Spleen (tissue), 7 donors: Measurements from ENCODE around the gene PPP1CB.

ENCODE experiments used
- POLR2A ChIP-seq, 3 donors: fragments of 450-650 bp; IDR thresholded peaks; one replicate each; pipeline ENCODE4 v1.5.1; 2017; ENCODE audit warnings: antibody characterized with exemption in 3 of 3, mild to moderate bottlenecking in 1 of 3
- POLR2AphosphoS5 ChIP-seq, 3 donors: sonication (generic); formaldehyde crosslinking; IDR thresholded peaks; one replicate each; pipeline ENCODE4 v1.5.1; 2017; ENCODE audit warnings: antibody characterized with exemption in 3 of 3
- TF ChIP-seq, protein P1 (sequence below), 11 experiments: fragments of 200-600 bp in 7 of 11; fragments of 450-650 bp in 4 of 11; sonication (generic) in 4 of 11; IDR thresholded peaks in 8 of 11; conservative IDR thresholded peaks in 3 of 11; 1 replicate in 7 of 11; 2 replicates in 4 of 11; pipeline versions ENCODE4 v1.4.0 to v1.8.0; 2016 to 2021; ENCODE audit warnings: antibody characterized with exemption in 11 of 11, inconsistent platforms in 4 of 11, mild to moderate bottlenecking in 1 of 11
- donor health status: DM: no; HTN: no; CAD: no; lungs with moderate emphysema.
- donor health status: DM: no; HTN: no; CAD: no.
- donor health status: DM: no; HTN: no; CAD: no.

DNA sequence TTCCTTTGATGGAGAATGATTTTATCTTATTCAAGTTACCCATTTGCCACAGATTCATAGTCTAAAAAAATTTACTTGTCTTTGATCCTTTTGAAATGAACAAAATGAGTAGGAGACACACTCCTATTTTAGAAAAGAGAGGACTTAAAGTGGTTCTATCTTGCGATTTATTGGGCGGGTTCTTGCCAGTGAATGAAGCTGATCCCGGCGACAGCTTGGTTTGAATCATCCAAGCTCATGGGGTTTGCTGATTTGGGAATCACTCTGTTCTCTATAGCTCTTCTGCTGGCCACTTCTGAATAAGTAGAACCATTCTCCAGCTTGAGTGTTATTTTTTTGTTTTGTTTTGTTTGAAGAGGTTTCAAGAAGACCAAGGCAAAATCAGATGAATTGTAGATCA, 25.5 kb upstream of the PPP1CB start:
- TF ChIP-seq POLR2AphosphoS5 (IDR thresholded peaks at IDR 0.05) (no peak), POLR2A (IDR thresholded peaks at IDR 0.05) (no peak)
- TF ChIP-seq, protein P1, sequence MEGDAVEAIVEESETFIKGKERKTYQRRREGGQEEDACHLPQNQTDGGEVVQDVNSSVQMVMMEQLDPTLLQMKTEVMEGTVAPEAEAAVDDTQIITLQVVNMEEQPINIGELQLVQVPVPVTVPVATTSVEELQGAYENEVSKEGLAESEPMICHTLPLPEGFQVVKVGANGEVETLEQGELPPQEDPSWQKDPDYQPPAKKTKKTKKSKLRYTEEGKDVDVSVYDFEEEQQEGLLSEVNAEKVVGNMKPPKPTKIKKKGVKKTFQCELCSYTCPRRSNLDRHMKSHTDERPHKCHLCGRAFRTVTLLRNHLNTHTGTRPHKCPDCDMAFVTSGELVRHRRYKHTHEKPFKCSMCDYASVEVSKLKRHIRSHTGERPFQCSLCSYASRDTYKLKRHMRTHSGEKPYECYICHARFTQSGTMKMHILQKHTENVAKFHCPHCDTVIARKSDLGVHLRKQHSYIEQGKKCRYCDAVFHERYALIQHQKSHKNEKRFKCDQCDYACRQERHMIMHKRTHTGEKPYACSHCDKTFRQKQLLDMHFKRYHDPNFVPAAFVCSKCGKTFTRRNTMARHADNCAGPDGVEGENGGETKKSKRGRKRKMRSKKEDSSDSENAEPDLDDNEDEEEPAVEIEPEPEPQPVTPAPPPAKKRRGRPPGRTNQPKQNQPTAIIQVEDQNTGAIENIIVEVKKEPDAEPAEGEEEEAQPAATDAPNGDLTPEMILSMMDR (IDR thresholded peaks at IDR 0.05 in 8 of 11, conservative IDR thresholded peaks at IDR 0.05 in 3 of 11) = no peak
